ENCODE measurements around the gene FAF1.

DNA sequence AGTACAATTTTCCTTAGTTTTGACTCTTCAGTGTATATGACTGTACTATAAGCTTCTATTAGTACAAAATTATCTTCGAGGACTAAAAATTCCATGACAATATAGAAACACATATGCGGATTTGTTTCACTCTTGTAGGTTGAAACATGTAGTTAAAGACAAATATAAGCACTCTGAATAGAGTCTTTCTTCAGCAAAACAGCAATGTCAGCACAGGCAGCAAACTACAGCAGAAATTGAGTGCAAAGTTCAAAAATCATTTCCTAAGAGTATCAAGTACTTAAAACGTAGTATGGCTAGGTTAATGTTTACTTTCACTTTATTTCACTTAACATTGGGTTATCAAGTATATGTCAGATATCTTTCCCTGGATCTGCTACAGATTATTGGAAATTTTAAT, 106.7 kb downstream of the FAF1 start:
- TF ChIP-seq EZH2 (IDR thresholded peaks at IDR 0.05; ENCODE audit: insufficient read depth, poor library complexity, severe bottlenecking) (no peak), EZH2phosphoT487 (IDR thresholded peaks at IDR 0.05; ENCODE audit: insufficient read depth, low read depth) (no peak)

All from GM23248 (cell line).